HG03175 (cell line): ENCODE data around the gene VEGFB.
A peak's percentile ranks its signal among the peaks of the same experiment; 100 is the strongest.

ENCODE experiments used
- ATAC-seq: cut with Tn5 transposase; IDR thresholded peaks from one replicate; pipeline ENCODE4 v1.9.1; 2021; ENCODE audit warnings: mild to moderate bottlenecking, moderate library complexity; ENCODE audit not compliant: unreplicated experiment

Gene VEGFB

DNA sequence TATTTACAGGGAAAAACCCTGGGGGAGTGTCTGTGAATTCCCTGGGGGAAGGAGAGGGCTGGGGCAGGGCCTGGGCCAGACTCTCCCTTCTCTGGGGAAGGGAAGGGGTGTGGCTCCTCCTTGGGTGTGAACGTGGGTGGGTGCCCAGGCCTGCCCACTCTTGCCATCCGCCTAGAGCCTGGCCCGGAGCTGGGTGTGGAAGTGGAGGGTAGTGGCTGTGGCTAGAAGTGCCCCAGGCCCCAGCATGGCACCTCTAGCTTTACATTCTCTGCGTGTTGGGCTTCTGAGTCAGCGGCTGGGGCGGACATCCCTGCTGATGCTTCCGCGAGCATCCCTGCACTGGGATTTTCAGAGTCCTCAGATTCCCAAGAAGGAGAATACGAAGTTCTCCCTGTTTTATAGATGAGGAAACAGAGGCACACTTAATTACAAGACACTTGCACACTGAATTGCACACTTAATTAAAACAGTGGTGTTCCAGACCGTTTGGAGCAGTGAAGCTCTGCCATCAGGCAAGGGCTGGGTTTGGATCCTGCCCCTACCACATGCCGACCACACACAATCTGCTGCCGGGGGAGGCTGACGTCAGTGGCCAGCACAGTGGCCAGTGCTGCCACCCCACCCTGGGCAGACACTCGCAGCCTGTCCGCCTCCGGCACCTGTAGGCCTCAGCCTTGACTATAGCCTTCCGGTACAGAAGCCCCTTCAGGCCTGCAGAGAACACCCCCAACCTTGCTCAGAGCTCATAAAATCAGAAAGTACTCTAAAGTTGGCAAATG is 42.5 kb downstream of the VEGFB start:
- ATAC-seq, result no peak

DNA sequence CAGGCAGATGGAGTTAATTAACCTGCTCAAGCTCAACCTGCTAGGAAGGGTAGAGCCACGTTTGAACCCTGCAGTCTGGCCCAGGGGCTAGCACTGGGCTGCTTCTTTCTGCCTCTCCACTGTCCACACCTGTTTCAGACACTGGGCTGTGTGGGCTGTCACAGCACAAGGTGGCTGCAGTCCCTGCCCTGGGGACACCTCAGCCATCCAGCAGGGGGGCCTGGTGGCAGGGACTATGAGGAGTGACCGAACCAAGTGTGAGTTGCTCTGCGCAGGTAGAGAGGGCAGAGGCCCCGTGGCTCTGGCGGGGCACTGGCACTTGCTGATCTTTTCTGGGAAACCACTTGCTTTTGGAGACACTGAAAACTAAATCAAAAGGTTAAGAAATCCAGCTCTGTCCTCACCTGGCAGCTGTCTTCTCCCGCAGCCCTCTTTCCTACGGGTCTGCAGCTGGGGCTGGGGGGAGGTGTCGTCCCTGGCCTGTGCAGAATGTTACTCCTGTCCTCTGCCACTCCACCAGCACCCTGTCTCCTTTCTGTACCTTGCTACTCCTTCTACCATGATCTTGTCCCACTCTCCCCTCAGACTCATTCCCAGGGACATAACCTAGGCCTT is 44.3 kb downstream of the VEGFB start:
- no peak for ATAC-seq

DNA sequence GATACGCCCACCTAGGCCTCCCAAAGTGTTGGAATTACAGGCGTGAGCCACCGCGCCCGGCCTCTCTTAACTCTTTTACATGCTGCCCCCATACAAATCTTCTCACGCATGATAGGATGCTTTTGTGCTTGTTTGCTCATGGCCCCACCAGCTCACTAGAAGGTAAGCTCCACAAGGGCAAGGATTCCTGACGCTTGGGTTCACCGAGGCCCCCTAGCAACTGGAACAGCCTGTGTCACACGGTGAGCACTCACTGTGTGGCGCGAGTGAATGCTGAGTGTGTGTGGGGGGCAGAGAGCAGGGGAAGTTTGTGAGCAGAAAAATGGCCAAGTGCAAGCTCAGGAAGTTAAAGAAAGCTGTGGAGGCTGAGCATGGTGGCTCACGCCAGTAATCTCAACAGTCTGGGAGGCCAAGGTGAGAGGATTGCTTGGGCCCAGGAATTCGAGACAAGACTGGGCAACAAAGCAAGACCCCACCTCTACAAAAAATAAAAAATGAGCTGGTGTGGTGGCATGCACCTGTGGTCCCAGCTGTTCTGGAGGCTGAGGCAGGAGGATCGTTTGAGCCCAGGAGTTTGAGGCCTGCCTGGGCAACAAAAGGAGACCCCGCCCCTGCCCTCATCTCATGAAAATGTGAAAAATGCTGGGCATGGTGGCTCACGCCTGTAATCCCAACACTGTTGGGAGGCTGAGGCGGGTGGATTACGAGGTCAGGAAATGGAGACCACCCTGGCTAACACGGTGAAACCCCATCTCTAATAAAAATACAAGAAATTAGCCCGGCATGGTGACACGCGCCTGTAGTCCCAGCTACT is 47.8 kb downstream of the VEGFB start:
- no peak for ATAC-seq

DNA sequence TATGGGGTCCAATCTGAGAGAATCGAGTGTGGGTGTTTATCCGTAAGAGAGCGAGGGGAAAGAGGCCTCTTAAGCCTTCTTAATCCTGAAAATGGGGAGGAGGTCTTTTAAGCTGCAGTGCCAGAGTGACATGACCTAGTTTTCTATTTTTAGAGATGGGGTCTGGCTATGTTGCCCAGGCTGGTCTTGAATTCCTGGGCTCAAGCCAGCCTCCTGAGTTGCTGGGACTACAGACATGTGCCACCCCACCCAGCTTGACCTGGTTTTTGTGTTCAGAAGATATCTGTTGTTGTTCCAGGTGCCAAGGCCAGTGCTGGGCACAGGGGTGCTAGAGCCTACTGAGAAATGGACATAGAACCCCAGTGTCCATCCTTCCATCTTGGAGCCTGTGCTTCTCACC is 48.7 kb downstream of the VEGFB start:
- ATAC-seq, result no peak

DNA sequence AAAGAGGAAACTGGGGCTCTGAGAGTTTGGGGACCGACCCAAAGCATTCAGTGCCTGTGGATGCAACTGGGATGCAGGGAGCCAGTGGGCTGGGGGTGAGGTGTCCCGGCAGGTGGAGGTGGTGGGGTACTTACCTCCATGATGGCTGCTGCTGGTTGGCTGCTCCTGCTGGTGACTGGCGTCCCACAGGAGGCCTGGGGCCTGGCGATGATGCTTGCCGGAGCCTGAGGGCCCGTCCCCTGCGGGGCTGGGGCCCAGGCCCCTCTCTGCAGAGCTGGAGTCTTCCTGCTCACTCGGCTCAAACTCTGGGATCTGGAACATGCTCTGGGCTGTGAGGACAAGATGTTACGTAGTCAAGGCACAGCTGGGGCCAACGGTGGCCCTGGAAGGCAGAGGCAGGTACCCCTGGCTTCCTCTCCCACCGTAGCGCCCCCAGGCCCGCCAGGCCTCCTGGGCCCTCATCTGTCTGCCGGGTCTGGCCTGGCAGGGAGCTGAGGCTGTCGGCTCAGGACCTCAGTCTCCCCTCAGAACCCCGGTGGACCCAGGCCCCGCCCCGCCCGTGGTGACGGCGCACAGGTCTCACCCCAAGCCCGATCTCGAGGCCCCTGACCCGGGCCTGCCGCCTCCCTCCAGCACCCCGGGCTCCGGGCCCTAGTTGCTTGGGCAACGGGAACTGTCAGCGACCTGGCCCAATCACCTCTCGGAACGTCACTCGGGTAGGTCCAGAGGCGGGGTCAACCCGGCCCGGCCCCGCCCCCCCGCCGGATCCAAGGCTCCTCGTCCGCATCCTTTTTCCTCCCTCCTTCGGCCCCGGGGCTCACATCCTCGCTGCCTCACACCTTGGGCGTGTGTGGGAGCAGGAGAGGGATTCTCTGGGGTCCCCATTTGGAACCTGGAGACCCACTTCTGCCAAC is 49.9 kb downstream of the VEGFB start, which contains the start of gene BAD:
Gene BAD, minus strand, starts transcription at position 618 of the 914 bp plus-strand sequence. Its CDS starts 297 bp downstream, at position 321.
- peak; percentile 77 for ATAC-seq

DNA sequence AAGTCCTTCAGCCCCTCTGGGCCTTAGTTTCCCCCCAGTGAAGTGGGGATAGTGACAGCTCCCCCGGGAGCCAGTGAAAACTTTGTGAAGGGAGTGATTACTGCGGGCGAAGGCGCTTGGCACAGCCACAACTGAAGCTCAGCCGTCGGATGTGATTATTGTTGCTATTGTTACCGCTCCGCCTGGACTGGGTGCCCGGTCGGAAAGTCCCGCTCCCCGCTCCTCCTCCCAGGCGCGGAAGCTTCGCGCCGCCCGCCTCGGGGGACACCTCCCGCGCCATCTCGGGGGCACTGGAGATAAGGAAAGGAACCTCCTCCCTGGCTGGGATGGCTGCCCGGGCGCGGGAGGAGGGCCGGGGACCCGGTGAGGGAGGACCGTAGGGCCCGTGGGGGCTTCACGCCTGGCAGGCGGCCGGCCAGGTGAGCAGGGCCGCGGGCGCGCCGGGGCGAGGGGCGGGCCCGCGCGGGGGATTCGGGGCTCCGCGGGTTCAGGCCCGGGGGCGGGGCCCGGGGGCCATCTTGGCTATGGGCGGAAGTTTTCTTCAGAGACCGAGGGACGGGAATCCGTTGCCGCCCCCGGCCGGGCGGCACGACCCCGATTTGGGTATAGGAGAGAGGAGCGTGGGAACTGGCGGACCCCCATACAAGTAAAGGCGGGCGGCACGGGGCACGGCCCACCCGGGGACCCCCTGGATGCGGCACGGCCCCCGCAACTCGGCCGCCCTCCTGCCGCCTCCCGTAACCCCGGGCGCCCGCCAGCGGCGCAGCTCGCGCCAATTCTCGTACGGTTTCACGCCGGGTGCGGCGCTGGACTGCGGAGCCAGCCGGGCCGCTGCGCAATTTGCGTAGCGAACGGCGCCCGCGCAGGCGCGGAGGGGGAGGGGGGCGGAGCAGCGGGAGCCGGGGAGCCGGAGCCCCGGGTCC is 50.8 kb downstream of the VEGFB start, which contains the start of gene GPR137:
Gene GPR137, plus strand, starts transcription at position 887 of the 923 bp plus-strand sequence. CDS start 677 bp downstream, outside the sequence.
- ATAC-seq, result peak; percentile 66

DNA sequence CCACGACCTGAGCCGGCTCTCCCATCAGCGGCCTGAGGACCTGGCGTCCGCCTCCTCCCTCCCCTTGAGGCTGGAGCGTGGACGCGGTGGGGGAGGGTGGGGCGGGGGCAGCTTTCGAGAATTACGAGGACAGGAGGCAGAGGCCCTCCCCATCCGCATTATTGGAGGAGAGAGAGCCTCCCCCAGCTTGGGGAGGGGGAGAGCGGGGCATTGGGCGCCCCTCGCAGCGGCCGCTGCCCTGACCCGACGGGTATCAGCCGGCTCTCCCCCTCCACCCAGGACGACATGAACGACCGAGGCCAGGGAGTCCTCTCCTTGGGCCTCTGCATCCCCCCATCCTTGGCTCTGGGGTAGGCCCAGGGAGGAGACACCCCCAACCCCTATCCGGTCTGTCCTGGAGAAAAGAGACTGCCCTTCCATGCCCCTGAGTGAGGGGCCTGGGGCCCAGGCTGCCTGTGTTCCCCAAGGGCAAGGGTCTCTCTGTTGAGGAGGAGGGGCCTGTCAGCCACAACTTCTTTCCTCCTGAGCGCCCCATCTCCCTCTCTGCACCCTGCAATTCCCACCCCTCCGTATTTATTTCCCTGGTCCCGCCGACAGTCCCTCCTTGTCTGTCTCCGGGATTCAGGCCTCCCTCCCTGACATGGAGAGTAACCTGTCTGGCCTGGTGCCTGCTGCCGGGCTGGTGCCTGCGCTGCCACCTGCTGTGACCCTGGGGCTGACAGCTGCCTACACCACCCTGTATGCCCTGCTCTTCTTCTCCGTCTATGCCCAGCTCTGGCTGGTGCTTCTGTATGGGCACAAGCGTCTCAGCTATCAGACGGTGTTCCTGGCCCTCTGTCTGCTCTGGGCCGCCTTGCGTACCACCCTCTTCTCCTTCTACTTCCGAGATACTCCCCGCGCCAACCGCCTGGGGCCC is 51.8 kb downstream of the VEGFB start:
- ATAC-seq, result no peak

DNA sequence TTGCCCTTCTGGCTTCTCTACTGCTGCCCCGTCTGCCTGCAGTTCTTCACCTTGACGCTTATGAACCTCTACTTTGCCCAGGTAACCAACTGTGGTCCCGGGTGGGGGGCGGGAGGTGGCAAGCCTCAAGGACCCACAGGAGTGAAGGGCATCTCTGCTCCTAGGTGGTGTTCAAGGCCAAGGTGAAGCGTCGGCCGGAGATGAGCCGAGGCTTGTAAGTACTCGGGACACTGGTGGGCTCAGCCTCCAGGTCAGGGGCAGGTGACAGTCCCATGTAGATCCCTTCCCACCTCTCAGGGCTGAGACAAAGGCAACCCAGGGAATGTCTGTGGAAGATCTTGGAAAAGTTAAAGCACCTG is 52.4 kb downstream of the VEGFB start:
- no peak for ATAC-seq

DNA sequence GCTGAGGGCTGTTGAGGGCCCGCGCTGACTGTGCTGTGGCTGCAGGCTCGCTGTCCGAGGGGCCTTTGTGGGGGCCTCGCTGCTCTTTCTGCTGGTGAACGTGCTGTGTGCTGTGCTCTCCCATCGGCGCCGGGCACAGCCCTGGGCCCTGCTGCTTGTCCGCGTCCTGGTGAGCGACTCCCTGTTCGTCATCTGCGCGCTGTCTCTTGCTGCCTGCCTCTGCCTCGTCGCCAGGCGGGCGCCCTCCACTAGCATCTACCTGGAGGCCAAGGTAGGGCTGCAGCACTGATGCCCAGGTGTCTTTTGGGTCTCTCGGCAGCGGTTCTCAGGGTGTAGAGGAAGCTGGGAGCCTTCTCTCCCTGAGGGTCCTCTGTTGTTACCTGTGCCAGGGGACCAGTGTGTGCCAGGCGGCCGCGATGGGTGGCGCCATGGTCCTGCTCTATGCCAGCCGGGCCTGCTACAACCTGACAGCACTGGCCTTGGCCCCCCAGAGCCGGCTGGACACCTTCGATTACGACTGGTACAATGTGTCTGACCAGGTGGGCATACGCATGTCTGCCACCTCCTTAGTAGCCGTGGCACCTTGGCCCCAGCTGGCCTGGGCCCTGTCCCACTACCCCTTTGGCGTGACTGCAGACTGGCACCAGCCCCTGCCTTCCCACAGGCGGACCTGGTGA is 53.4 kb downstream of the VEGFB start:
- ATAC-seq, result no peak

DNA sequence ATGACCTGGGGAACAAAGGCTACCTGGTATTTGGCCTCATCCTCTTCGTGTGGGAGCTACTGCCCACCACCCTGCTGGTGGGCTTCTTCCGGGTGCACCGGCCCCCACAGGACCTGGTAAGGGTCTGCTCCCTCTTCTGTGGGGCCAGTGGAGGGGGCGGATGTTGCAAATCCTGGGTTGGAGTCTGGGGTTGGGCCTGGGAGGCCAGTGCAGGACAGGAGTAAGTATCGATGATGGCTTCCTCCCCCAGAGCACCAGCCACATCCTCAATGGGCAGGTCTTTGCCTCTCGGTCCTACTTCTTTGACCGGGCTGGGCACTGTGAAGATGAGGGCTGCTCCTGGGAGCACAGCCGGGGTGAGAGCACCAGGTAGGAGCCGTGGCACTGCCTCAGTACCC is 54.0 kb downstream of the VEGFB start:
- no peak for ATAC-seq
